K562 (cell line): ENCODE data around the gene PCK1. TPM values are rescaled to one million over a fixed set of nuclear protein-coding genes. Genes with fewer than 3 reads are reported as not detected.

ENCODE experiments used
- ATAC-seq: fragments of 200-7000 bp; cut with Tn5 transposase; 3 replicates; pipeline ENCODE4 v1.9.1; 2020; ENCODE audit warnings: moderate library complexity
- BruUV-seq: library from RNA; stranded (reverse); fragments of 400-500 nt; replicated peaks from 2 replicates; lab custom pipeline; 2021; lab: Mats Ljungman, UMichigan
- CTCF ChIA-PET: fragments of 300-600 bp; formaldehyde crosslinking; extraction: SDS; loops from one replicate; lab custom pipeline; 2021; ENCODE audit warnings: low intra/inter-chr PET ratio; lab: Yijun Ruan, JAX
- POLR2A ChIA-PET: fragments of 300-600, 350-650 bp; sonication (Branson Sonifier 250); formaldehyde crosslinking; extraction: SDS; loops from one replicate; lab custom pipeline; 2021; ENCODE audit warnings: antibody characterized with exemption, inconsistent platforms; lab: Yijun Ruan, JAX
- DNase-seq, 4 experiments: peaks; one replicate each; pipeline versions ENCODE4 v3.0.0 to v3.0.0-alpha.2; 2011 to 2018; ENCODE audit warnings: low spot score in 3 of 4, mixed read lengths in 3 of 4; ENCODE audit errors: extremely low read depth in 1 of 4
- FAIRE-seq: peaks from 2 replicates; lab custom pipeline; 2011; peaks lifted over from hg19 to GRCh38; lab: Jason Lieb, UNC
- H2AFZ ChIP-seq: 2 replicates; pipeline ENCODE4 v1.6.0; 2011; ENCODE audit warnings: low read depth, low read length, control low read depth, inconsistent platforms
- H3K27ac ChIP-seq: fragments of 200-600 bp; 3 replicates; pipeline ENCODE4 v1.8.0; 2011; ENCODE audit warnings: low read depth, mild to moderate bottlenecking, control low read depth, inconsistent platforms, low read length, moderate library complexity, mixed read lengths; ENCODE audit errors: extremely low read depth
- H3K27me3 ChIP-seq, 2 experiments: fragments of 300-600 bp in 1 of 2; 2 replicates in 1 of 2; 3 replicates in 1 of 2; pipeline versions ENCODE4 v1.6.0 to v1.8.0; 2011; ENCODE audit warnings: inconsistent platforms in 2 of 2, low read length in 2 of 2, mild to moderate bottlenecking in 1 of 2, mixed read lengths in 1 of 2, moderate library complexity in 1 of 2; ENCODE audit not compliant: control insufficient read depth in 2 of 2, insufficient read depth in 2 of 2
- H3K36me3 ChIP-seq: fragments of 300-600 bp; 3 replicates; pipeline ENCODE4 v1.8.0; 2011; ENCODE audit warnings: mild to moderate bottlenecking, low read length, inconsistent platforms; ENCODE audit not compliant: control insufficient read depth, insufficient read depth
- H3K4me1 ChIP-seq, 2 experiments: fragments of 200-600 bp in 1 of 2; replicated peaks in 1 of 2; 2 replicates in 1 of 2; 3 replicates in 1 of 2; pipeline versions ENCODE4 v1.5.1 to v1.8.0; 2011; ENCODE audit warnings: inconsistent platforms in 2 of 2, low read length in 2 of 2, mild to moderate bottlenecking in 1 of 2, mixed read lengths in 1 of 2, moderate library complexity in 1 of 2; ENCODE audit not compliant: control insufficient read depth in 2 of 2, insufficient read depth in 2 of 2
- H3K4me2 ChIP-seq: 2 replicates; pipeline ENCODE4 v1.6.1; 2011; ENCODE audit warnings: low read length, control low read depth, inconsistent platforms, mixed read lengths; ENCODE audit not compliant: insufficient read depth
- H3K4me3 ChIP-seq: fragments of 200-600 bp; sonication (generic), shearing (Covaris generic); 2 replicates; pipeline ENCODE4 v1.5.1; 2016; ENCODE audit warnings: control low read depth, inconsistent platforms
- H3K79me2 ChIP-seq: fragments of 200-600 bp; 3 replicates; pipeline ENCODE4 v1.8.0; 2011; ENCODE audit warnings: low read length, inconsistent platforms; ENCODE audit not compliant: control insufficient read depth, insufficient read depth
- H3K9ac ChIP-seq, 2 experiments: 2 replicates each; pipeline versions ENCODE4 v1.6.0 to v1.6.1; 2011; ENCODE audit warnings: low read depth in 2 of 2, low read length in 2 of 2, control low read depth in 1 of 2, inconsistent platforms in 1 of 2, mild to moderate bottlenecking in 1 of 2, mixed read lengths in 1 of 2; ENCODE audit not compliant: insufficient read depth in 1 of 2
- H3K9me1 ChIP-seq: one replicate; pipeline ENCODE4 v1.6.0; 2011; ENCODE audit warnings: inconsistent platforms, mild to moderate bottlenecking, low read length, moderate library complexity; ENCODE audit not compliant: control insufficient read depth, insufficient read depth
- H3K9me3 ChIP-seq: replicated peaks from 2 replicates; pipeline ENCODE4 v1.5.1; 2011; ENCODE audit warnings: low read depth, low read length, inconsistent platforms; ENCODE audit not compliant: control insufficient read depth, insufficient read depth
- H4K20me1 ChIP-seq: replicated peaks from 2 replicates; pipeline ENCODE4 v1.6.1; 2011; ENCODE audit warnings: low read length, inconsistent platforms, mixed read lengths; ENCODE audit not compliant: control insufficient read depth, insufficient read depth
- FOXK1 ChIP-seq: sonication (generic); formaldehyde crosslinking; IDR thresholded peaks from 2 replicates; pipeline ENCODE4 v1.8.0; 2022; ENCODE audit warnings: missing genetic modification reagents, mild to moderate bottlenecking, borderline replicate concordance
- MEF2D ChIP-seq: conservative IDR thresholded peaks from 2 replicates; pipeline ENCODE4 v1.6.1; 2016; ENCODE audit warnings: low read depth, missing genetic modification characterization, missing compliant biosample characterization
- NFE2L1 ChIP-seq: fragments of 450-650 bp; IDR thresholded peaks from 2 replicates; pipeline ENCODE4 v1.6.1; 2016; ENCODE audit warnings: missing genetic modification characterization, low read depth, mild to moderate bottlenecking, missing compliant biosample characterization, moderate library complexity, borderline replicate concordance
- PHTF2 ChIP-seq: fragments of 250-450 bp; sonication (Bioruptor Pico); IDR thresholded peaks from 2 replicates; pipeline ENCODE4 v1.5.0; 2021; ENCODE audit warnings: mild to moderate bottlenecking
- RBM25 ChIP-seq: fragments of 200-400 bp; formaldehyde crosslinking; IDR thresholded peaks from 2 replicates; pipeline ENCODE4 v1.6.1; 2018; ENCODE audit warnings: low read length, low read depth, moderate library complexity; ENCODE audit not compliant: severe bottlenecking
- SIN3B ChIP-seq: fragments of 450-650 bp; IDR thresholded peaks from 2 replicates; pipeline ENCODE4 v1.6.1; 2017; ENCODE audit warnings: low read depth, mild to moderate bottlenecking, moderate library complexity
- TRIM28 ChIP-seq: fragments of 450-650 bp; IDR thresholded peaks from 2 replicates; pipeline ENCODE4 v1.6.1; 2017
- ZEB2 ChIP-seq: fragments of 450-650 bp; IDR thresholded peaks from 2 replicates; pipeline ENCODE4 v1.6.1; 2016
- ZFP36 ChIP-seq: fragments of 150-350 bp; IDR thresholded peaks from 2 replicates; pipeline ENCODE4 v1.6.1; 2018; ENCODE audit warnings: low read length, low read depth; ENCODE audit not compliant: partially characterized antibody
- ZNF217 ChIP-seq: sonication (generic); formaldehyde crosslinking; IDR thresholded peaks from 2 replicates; pipeline ENCODE4 v1.8.0; 2022; ENCODE audit warnings: mild to moderate bottlenecking, missing genetic modification reagents
- ZNF431 ChIP-seq: sonication (generic); formaldehyde crosslinking; IDR thresholded peaks from 2 replicates; pipeline ENCODE4 v1.8.0; 2022; ENCODE audit warnings: mild to moderate bottlenecking, missing genetic modification reagents
- ZNF551 ChIP-seq: fragments of 250-450 bp; sonication (Bioruptor Pico); IDR thresholded peaks from 2 replicates; pipeline ENCODE4 v1.5.0; 2021; ENCODE audit warnings: mild to moderate bottlenecking, moderate library complexity
- WGBS: fragments of 100-300 bp; shearing (Covaris generic); methylation state at CpG from one replicate; pipeline ENCODE4 v1.1.6; 2016; ENCODE audit warnings: low coverage, mixed read lengths; ENCODE audit not compliant: insufficient coverage; ENCODE audit errors: missing lambda C conversion rate; 5-methylcytosine and 5-hydroxymethylcytosine counted together
- in situ Hi-C: fragments of 300-500 bp; cut with MboI; formaldehyde crosslinking; loops from 4 replicates; pipeline ENCODE4 v1.15.0; 2018; ENCODE audit warnings: inconsistent platforms, mixed read lengths
- intact Hi-C: fragments of 100-400 bp; cut with micrococcal nuclease; formaldehyde crosslinking; loops from 2 replicates; pipeline ENCODE4 v1.14.2; 2022
- polyA plus RNA-seq, 8 experiments: library from polyadenylated mRNA; depleted of rRNA in 4 of 8; stranded (reverse) in 5 of 8; unstranded in 3 of 8; fragments of >200 nt; fragmentation: Nextera tagmentation in 2 of 8; fragmentation: Illumina TruSeq in 1 of 8; extraction: Ambion mirVana in 2 of 8; extraction: Trizol in 1 of 8; gene quantifications; 2 replicates each; pipeline versions ENCODE4 v1.2.1 to v1.2.3, GENCODE V29; 2011 to 2014; ENCODE audit warnings: inconsistent platforms in 1 of 8, missing spikeins in 1 of 8
- total RNA-seq, 7 experiments: library from RNA; depleted of rRNA in 6 of 7; stranded (reverse); fragments of >200 nt in 6 of 7; fragmentation: Illumina TruSeq in 2 of 7; extraction: Trizol in 2 of 7; gene quantifications; 2 replicates each; pipeline versions ENCODE4 v1.2.1 to v1.2.3, GENCODE V29; 2011 to 2021; ENCODE audit warnings: low replicate concordance in 1 of 7
- TF ChIP-seq, protein P1 (sequence below): fragments of 250-450 bp; sonication (Bioruptor Pico); IDR thresholded peaks from 2 replicates; pipeline ENCODE4 v1.8.0; 2021; ENCODE audit warnings: mild to moderate bottlenecking, moderate library complexity
- TF ChIP-seq, protein P2 (sequence below): fragments of 250-450 bp; sonication (Bioruptor Pico); IDR thresholded peaks from 2 replicates; pipeline ENCODE4 v1.8.0; 2021; ENCODE audit warnings: moderate library complexity, mild to moderate bottlenecking, inconsistent platforms
- TF ChIP-seq, protein P3 (sequence below), 3 experiments: fragments of 200-800 bp in 1 of 3; fragments of 250-450 bp in 1 of 3; fragments of 450-650 bp in 1 of 3; sonication (Bioruptor Pico) in 1 of 3; sonication (Bioruptor generic) in 1 of 3; formaldehyde crosslinking in 1 of 3; IDR thresholded peaks; 2 replicates each; pipeline versions ENCODE4 v1.6.1 to v1.8.0; 2016 to 2022; ENCODE audit warnings: mild to moderate bottlenecking in 2 of 3, missing genetic modification characterization in 2 of 3, missing compliant biosample characterization in 1 of 3, moderate library complexity in 1 of 3

The PCK1 gene
- total and polyA plus RNA-seq, 9 of the 15 experiments (the other 6 are each of a cell fraction or from before 2014, with no cell fraction given): 0.05 to 0.73 (median 0.15) TPM

DNA sequence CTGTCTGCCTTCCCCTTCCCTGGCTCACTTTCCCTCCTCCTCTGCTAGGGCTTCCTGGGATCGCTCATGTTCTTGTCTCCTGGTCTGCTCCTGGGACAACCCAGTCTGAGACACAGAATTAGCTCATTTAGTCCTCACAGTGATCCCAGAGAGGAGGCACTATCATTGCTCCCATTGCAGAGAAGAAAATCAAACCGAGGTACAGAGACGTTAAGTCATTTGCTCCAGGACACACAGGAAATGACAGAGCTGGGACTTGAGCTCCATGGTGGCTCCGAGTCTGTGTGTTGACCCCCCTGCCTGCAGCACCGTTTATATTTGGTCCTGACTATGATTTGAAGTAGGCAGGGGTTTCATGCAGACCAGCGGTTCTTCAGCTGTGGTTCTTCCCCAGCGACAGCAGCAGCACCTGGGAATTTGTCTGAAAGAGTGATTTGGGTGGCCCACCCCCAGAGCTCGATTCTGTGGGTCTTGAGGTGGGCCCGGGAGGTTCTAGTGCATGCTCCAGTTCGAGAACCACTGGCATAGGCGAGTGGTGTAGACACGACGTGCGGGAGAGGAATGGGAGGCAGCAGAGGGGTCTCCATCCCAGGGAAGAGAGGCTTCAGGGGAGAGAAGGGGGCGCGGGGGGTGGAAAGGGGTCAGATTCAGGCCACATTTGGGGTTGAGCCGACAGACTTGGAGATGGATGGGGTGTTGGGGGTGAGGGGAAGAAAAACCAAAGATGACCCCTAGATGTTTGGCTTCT is 24.7 kb downstream of the PCK1 start:
- Histone ChIP-seq H3K27me3 (peaks cover 5 to 35% of the 10 kb centered on the region in 2 experiments; a peak in 4 of 5 replicates), H3K9me1 (no peaks in the 10 kb centered on the region), H3K9me3 (peaks cover 3% of the 10 kb centered on the region; the same call in 1 of the 2 replicates), H4K20me1 (no peaks in the 10 kb centered on the region), H3K4me3 (no peak overlapping the region), H3K4me1 (peaks cover 17 to 44% of the 10 kb centered on the region in 2 experiments; a peak in 4 of 5 replicates), H3K79me2 (no peaks in the 10 kb centered on the region), H2AFZ (no peak overlapping the region), H3K9ac (no peak overlapping the region), H3K4me2 (no peak overlapping the region), H3K27ac (no peak overlapping the region), H3K36me3 (no peaks in the 10 kb centered on the region)
- BruUV-seq: no TSS peak
- intact Hi-C loops: no loop called here
- WGBS: 4% methylated on average over 13 of the region's 17 CpGs
- FAIRE-seq (no peak), ATAC-seq (no peak), DNase-seq (no peak)
- CTCF ChIA-PET: no interaction called here
- in situ Hi-C loops: no loop called here
- POLR2A ChIA-PET: interaction anchor here (0.9 to 1.3 kb wide), 3 partner anchors 13 to 82 kb away, joined by 3 to 7 read pairs (median 6); partner anchors contain the start of gene PCK1
- TF ChIP-seq, protein P1, sequence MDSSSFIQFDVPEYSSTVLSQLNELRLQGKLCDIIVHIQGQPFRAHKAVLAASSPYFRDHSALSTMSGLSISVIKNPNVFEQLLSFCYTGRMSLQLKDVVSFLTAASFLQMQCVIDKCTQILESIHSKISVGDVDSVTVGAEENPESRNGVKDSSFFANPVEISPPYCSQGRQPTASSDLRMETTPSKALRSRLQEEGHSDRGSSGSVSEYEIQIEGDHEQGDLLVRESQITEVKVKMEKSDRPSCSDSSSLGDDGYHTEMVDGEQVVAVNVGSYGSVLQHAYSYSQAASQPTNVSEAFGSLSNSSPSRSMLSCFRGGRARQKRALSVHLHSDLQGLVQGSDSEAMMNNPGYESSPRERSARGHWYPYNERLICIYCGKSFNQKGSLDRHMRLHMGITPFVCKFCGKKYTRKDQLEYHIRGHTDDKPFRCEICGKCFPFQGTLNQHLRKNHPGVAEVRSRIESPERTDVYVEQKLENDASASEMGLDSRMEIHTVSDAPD (CRISPR knock-in tag): no peak
- TF ChIP-seq ZEB2 (no peak), ZFP36 (peak; percentile 58), MEF2D (tag) (no peak), ZNF431 (no peak), RBM25 (peak; percentile 33), FOXK1 (CRISPR knock-in tag) (no peak), SIN3B (no peak), TRIM28 (no peak), ZNF217 (CRISPR knock-in tag) (no peak), NFE2L1 (no peak), PHTF2 (CRISPR knock-in tag) (no peak), ZNF551 (CRISPR knock-in tag) (no peak)
- TF ChIP-seq, protein P2, sequence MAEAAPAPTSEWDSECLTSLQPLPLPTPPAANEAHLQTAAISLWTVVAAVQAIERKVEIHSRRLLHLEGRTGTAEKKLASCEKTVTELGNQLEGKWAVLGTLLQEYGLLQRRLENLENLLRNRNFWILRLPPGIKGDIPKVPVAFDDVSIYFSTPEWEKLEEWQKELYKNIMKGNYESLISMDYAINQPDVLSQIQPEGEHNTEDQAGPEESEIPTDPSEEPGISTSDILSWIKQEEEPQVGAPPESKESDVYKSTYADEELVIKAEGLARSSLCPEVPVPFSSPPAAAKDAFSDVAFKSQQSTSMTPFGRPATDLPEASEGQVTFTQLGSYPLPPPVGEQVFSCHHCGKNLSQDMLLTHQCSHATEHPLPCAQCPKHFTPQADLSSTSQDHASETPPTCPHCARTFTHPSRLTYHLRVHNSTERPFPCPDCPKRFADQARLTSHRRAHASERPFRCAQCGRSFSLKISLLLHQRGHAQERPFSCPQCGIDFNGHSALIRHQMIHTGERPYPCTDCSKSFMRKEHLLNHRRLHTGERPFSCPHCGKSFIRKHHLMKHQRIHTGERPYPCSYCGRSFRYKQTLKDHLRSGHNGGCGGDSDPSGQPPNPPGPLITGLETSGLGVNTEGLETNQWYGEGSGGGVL (CRISPR knock-in tag): no peak
- TF ChIP-seq, protein P3, sequence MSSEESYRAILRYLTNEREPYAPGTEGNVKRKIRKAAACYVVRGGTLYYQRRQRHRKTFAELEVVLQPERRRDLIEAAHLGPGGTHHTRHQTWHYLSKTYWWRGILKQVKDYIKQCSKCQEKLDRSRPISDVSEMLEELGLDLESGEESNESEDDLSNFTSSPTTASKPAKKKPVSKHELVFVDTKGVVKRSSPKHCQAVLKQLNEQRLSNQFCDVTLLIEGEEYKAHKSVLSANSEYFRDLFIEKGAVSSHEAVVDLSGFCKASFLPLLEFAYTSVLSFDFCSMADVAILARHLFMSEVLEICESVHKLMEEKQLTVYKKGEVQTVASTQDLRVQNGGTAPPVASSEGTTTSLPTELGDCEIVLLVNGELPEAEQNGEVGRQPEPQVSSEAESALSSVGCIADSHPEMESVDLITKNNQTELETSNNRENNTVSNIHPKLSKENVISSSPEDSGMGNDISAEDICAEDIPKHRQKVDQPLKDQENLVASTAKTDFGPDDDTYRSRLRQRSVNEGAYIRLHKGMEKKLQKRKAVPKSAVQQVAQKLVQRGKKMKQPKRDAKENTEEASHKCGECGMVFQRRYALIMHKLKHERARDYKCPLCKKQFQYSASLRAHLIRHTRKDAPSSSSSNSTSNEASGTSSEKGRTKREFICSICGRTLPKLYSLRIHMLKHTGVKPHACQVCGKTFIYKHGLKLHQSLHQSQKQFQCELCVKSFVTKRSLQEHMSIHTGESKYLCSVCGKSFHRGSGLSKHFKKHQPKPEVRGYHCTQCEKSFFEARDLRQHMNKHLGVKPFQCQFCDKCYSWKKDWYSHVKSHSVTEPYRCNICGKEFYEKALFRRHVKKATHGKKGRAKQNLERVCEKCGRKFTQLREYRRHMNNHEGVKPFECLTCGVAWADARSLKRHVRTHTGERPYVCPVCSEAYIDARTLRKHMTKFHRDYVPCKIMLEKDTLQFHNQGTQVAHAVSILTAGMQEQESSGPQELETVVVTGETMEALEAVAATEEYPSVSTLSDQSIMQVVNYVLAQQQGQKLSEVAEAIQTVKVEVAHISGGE (CRISPR knock-in tag; IDR thresholded peaks at IDR 0.05): no peak
